ENCODE data around the gene SP2.

DNA sequence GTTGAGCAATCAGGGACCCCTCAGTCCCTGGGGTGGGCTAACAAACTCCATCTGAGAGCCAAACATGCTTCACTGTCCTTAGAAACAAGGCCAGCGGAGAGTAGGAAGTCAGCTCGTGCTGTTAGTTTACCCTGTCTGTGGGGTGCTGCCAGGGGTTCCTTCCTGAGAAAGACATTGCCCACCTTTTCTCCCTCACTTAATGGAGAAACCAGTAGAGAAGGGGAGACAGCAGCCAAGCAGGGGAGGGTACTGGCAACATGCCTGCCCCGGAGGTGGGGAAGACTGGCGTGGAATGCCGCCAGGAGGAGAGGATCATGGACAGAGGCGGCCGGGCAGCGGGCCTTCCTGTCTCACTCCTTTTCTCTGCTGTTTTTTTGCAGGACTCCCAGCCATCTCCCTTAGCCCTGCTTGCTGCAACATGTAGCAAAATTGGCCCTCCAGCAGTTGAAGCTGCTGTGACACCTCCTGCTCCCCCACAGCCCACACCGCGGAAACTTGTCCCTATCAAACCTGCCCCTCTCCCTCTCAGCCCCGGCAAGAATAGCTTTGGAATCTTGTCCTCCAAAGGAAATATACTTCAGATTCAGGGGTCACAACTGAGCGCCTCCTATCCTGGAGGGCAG is 19.9 kb downstream of the SP2 start:
- TF ChIP-seq, protein P1, sequence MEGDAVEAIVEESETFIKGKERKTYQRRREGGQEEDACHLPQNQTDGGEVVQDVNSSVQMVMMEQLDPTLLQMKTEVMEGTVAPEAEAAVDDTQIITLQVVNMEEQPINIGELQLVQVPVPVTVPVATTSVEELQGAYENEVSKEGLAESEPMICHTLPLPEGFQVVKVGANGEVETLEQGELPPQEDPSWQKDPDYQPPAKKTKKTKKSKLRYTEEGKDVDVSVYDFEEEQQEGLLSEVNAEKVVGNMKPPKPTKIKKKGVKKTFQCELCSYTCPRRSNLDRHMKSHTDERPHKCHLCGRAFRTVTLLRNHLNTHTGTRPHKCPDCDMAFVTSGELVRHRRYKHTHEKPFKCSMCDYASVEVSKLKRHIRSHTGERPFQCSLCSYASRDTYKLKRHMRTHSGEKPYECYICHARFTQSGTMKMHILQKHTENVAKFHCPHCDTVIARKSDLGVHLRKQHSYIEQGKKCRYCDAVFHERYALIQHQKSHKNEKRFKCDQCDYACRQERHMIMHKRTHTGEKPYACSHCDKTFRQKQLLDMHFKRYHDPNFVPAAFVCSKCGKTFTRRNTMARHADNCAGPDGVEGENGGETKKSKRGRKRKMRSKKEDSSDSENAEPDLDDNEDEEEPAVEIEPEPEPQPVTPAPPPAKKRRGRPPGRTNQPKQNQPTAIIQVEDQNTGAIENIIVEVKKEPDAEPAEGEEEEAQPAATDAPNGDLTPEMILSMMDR (IDR thresholded peaks at IDR 0.05; ENCODE audit: insufficient read depth, low read depth, low read length): no peak
- no peak for TF ChIP-seq EZH2 (IDR thresholded peaks at IDR 0.05; ENCODE audit: insufficient read depth, low read length)
